ENCODE data around the gene UGT1A10.
"Not testable (repeated sequence)": the region's sequence is repeated elsewhere in the genome, so short reads cannot be mapped to it uniquely, and the experiment has no call there.

UGT1A10 gene

DNA sequence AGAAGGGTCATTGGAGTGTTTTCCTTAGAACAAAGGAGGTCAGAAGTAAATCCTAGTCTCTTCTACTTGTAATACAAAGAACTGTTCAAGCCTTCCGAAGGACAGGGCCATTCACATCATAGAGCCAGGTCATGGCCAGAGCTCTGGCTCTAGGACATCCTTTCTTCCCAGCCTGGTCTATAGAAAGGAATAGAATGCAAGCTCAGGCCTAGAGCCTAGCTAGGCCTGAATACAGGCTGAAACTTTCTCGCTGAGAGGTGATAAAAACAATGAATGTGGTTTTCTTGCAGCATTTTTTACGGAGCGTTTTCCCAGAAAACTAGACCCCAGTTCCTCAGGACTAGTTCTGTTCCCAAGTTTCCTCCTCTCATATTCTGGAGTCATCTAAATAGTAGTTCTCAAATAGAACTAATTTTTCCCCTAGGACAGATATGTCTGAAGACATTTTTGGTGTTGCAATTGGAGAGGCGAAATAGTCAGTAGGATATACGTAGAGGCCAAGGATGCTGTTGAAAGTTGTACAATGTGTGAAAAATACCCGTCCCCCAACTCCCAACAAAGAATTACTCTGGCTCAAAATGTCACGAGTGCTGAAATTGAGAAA, 63.3 kb downstream of the UGT1A10 start:
- no peak for DNase-seq (ENCODE audit: low spot score)
- TF ChIP-seq, protein P1, sequence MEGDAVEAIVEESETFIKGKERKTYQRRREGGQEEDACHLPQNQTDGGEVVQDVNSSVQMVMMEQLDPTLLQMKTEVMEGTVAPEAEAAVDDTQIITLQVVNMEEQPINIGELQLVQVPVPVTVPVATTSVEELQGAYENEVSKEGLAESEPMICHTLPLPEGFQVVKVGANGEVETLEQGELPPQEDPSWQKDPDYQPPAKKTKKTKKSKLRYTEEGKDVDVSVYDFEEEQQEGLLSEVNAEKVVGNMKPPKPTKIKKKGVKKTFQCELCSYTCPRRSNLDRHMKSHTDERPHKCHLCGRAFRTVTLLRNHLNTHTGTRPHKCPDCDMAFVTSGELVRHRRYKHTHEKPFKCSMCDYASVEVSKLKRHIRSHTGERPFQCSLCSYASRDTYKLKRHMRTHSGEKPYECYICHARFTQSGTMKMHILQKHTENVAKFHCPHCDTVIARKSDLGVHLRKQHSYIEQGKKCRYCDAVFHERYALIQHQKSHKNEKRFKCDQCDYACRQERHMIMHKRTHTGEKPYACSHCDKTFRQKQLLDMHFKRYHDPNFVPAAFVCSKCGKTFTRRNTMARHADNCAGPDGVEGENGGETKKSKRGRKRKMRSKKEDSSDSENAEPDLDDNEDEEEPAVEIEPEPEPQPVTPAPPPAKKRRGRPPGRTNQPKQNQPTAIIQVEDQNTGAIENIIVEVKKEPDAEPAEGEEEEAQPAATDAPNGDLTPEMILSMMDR (IDR thresholded peaks at IDR 0.05; ENCODE audit: extremely low read depth, insufficient read depth, missing control alignments): no peak
- in situ Hi-C loops (cut with MboI; ENCODE audit: low pct_unique_long_range_greater_than_20kb, low sequenced_read_pairs, unreplicated experiment): loop anchor here (25.0 kb wide), 1 partner anchor 212 kb away; no protein-coding TSS in a partner anchor

DNA sequence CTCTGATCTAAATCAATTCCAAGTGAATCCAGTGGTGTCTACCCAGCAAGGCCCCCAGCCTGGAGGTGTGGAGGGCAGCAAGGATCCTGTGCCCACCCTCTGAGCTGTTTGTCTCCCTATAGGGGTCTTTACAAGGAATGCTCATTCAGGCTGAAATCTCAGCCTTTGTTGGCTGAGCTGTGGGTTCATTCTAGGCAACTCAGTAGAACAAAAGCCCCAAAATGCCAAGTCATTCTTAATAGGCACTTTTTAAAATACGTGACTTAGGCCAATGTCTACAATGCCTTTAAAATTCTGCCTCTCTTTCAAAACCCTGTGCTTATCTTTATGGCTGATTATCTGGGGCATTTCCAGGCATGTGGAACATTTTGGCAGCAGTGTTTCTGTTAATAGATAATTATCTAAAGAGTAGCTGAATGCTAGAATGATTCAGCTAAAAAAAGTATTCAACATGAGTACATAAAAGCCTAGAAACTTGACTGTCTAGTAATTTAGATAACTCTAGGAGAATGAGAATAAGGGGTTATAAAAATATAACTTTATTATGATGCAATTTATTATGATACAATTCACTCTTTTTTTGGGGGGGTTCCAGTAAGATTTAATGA, 63.9 kb downstream of the UGT1A10 start:
- in situ Hi-C loops (cut with MboI; ENCODE audit: low pct_unique_long_range_greater_than_20kb, low sequenced_read_pairs, unreplicated experiment): loop anchor here (25.0 kb wide), 1 partner anchor 213 kb away; no protein-coding TSS in a partner anchor
- no peak for DNase-seq (ENCODE audit: low spot score)
- TF ChIP-seq, protein P1 (IDR thresholded peaks at IDR 0.05; ENCODE audit: extremely low read depth, insufficient read depth, missing control alignments): no peak

DNA sequence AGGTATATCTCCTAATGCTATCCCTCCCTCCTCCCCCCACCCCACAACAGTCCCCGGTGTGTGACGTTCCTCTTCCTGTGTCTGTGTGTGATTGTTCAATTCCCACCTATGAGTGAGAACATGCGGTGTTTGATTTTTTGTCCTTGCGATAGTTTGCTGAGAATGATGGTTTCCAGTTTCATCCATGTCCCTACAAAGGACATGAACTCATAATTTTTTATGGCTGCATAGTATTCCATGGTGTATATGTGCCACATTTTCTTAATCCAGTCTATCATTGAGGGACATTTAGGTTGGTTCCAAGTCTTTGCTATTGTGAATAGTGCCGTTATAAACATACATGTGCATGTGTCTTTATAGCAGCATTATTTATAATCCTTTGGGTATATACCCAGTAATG, 64.6 kb downstream of the UGT1A10 start:
- in situ Hi-C loops (cut with MboI; ENCODE audit: low pct_unique_long_range_greater_than_20kb, low sequenced_read_pairs, unreplicated experiment): loop anchor here (25.0 kb wide), 1 partner anchor 214 kb away; no protein-coding TSS in a partner anchor

DNA sequence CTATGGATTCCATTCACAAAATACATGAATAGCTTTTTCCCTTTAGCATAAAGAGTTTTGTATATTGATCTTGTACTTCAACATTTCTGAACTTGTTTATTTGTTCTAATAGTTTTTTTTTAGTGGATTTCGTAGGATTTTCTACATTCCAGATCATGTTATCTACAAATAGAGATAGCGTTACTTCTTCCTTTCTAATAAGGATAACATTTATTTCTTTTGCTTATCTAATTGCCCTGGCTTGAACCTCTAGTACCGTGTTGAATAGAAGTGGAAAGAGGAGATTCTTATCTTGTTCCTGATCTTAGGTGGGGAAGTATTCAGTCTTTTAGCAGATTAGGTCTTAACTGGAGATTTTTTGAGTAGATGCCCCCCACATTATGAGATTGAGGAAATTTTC, 66.0 kb downstream of the UGT1A10 start:
- DNase-seq (ENCODE audit: low spot score): no peak
- TF ChIP-seq, protein P1 (IDR thresholded peaks at IDR 0.05; ENCODE audit: extremely low read depth, insufficient read depth, missing control alignments): no peak
- in situ Hi-C loops (cut with MboI; ENCODE audit: low pct_unique_long_range_greater_than_20kb, low sequenced_read_pairs, unreplicated experiment): loop anchor here (25.0 kb wide), 1 partner anchor 215 kb away; no protein-coding TSS in a partner anchor

More for the DNA sequence above, 64.6 kb downstream of the UGT1A10 start:
- DNase-seq (ENCODE audit: low spot score): not testable (repeated sequence)

DNA sequence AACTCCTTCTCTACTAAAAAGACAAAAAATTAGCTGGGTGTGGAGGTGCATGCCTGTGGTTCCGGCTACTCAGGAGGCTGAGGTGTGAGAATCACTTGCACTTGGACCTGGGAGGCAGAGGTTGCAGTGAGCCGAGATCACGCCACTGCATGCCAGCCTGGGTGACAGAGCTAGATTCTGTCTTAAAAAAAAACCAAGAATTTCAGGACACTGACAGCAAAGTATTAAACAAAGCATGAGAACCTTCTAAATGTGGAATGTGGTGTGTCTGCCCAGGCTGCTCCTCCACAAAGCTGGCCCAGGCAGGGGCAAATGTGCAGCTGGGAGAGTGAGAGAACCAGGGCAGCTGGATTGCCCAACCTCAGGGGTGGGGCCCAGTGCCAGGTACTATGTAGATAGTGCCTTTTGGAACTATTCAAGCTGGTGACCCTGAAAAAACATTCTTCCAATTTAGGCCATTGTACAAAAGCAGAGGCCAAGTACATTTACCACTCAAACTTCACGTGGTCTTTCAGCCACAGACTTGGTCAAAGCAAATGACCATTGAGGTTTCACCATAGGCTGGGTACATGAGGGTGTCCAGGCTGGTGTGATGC, 69.8 kb downstream of the UGT1A10 start:
- TF ChIP-seq, protein P1 (IDR thresholded peaks at IDR 0.05; ENCODE audit: extremely low read depth, insufficient read depth, missing control alignments): no peak
- in situ Hi-C loops (cut with MboI; ENCODE audit: low pct_unique_long_range_greater_than_20kb, low sequenced_read_pairs, unreplicated experiment): loop anchor here (25.0 kb wide), 1 partner anchor 219 kb away; no protein-coding TSS in a partner anchor
- no peak for DNase-seq (ENCODE audit: low spot score)

DNA sequence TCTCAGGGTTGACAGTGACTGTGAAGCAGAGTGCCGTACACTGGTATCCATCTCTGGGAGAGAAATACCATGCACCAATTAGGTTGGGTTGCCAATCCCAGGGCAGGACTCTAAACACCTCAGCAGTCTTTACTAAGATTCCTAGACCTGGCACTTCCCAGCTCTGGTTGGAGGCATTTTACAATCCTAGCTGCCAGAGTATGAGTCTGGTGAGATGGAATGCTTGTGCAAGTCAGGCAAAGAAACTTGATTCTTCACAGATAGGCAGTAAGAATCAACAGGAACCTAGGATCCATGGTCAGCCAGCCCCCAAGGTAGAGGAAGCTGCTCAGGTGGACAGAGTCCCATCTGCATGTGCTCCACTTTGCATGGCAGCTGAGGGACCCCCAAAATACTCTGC, 70.5 kb downstream of the UGT1A10 start:
- in situ Hi-C loops (cut with MboI; ENCODE audit: low pct_unique_long_range_greater_than_20kb, low sequenced_read_pairs, unreplicated experiment): loop anchor here (25.0 kb wide), 1 partner anchor 219 kb away; no protein-coding TSS in a partner anchor
- no peak for DNase-seq (ENCODE audit: low spot score)

More for the DNA sequence above, 70.5 kb downstream of the UGT1A10 start:
- TF ChIP-seq, protein P1 (IDR thresholded peaks at IDR 0.05; ENCODE audit: extremely low read depth, insufficient read depth, missing control alignments): no peak

All from GM13977 (cell line).